ENCODE results near the gene TPM3. TPM values are rescaled to one million over a fixed set of nuclear protein-coding genes. Genes with fewer than 3 reads are reported as not detected.
A peak's percentile ranks its signal among the peaks of the same experiment; 100 is the strongest.

The TPM3 gene
- total and polyA plus RNA-seq, 9 of the 15 experiments (the other 6 are each of a cell fraction or from before 2014, with no cell fraction given) = 202 to 604 (median 421) TPM

GRCh38 chr1:154220071-154220969 lies 28.4 kb upstream of the TPM3 start, which contains the start of gene UBAP2L (continued):
- TF ChIP-seq DPF2 (IDR thresholded peaks at IDR 0.05) = peak; percentile 30; the same call in 1 of the 2 replicates
- TF ChIP-seq RB1 (IDR thresholded peaks at IDR 0.05; ENCODE audit: low read depth) = peak; percentile 63; the same call in 1 of the 2 replicates
- TF ChIP-seq ATF3 (IDR thresholded peaks at IDR 0.05) = no peak; the same call in 1 of the 2 replicates
- 0 out of 2 replicates have a peak, but pooled peaks have one; percentile 45 for TF ChIP-seq ATF3 (CRISPR knock-in tag; conservative IDR thresholded peaks at IDR 0.05)
- peak; percentile 78; the same call in 1 of the 2 replicates for TF ChIP-seq NR4A1 (CRISPR knock-in tag; IDR thresholded peaks at IDR 0.05)
- TF ChIP-seq NR4A1 (tag; IDR thresholded peaks at IDR 0.05) = no peak
- no peak for TF ChIP-seq ZKSCAN1 (IDR thresholded peaks at IDR 0.05; ENCODE audit: low read depth, low read length)
- peak; percentile 49; the same call in 1 of the 2 replicates for TF ChIP-seq HMBOX1 (IDR thresholded peaks at IDR 0.05)
- TF ChIP-seq XRCC5 (IDR thresholded peaks at IDR 0.05; ENCODE audit: low read depth, low read length) = peak; percentile 41
- TF ChIP-seq SNAPC5 (CRISPR knock-in tag; IDR thresholded peaks at IDR 0.05) = no peak
- TF ChIP-seq SREBF1 (IDR thresholded peaks at IDR 0.05; ENCODE audit: borderline replicate concordance, low read depth, low read length) = peak; percentile 17; the same call in 1 of the 2 replicates
- TF ChIP-seq NFIX (CRISPR knock-in tag; IDR thresholded peaks at IDR 0.05; ENCODE audit: low read depth) = no peak
- no peak for TF ChIP-seq ZBTB5 (IDR thresholded peaks at IDR 0.05)
- TF ChIP-seq HNRNPK (IDR thresholded peaks at IDR 0.05; ENCODE audit: low read depth, low read length, poor library complexity, severe bottlenecking) = no peak
- peak; percentile 72; the same call in 1 of the 2 replicates for TF ChIP-seq ZNF644 (tag; IDR thresholded peaks at IDR 0.05; ENCODE audit: low read depth)
- 0 out of 2 replicates have a peak, but pooled peaks have one; percentile 50 for TF ChIP-seq LCOR (CRISPR knock-in tag; IDR thresholded peaks at IDR 0.05)
- peak; percentile 70 for TF ChIP-seq ZNF395 (CRISPR knock-in tag; IDR thresholded peaks at IDR 0.05)
- TF ChIP-seq CHCHD3 (CRISPR knock-in tag; IDR thresholded peaks at IDR 0.05) = no peak
- TF ChIP-seq PCBP2 (IDR thresholded peaks at IDR 0.05; ENCODE audit: low read depth, low read length, poor library complexity, severe bottlenecking) = no peak
- TF ChIP-seq PTRF (tag; IDR thresholded peaks at IDR 0.05) = no peak
- no peak for TF ChIP-seq TAL1 (IDR thresholded peaks at IDR 0.05)

Data from K562 (cell line).